Embryonic facial prominence (tissue), 1 donor: Measurements from ENCODE around the gene OR2A42.
"Not testable (repeated sequence)": the region's sequence is repeated elsewhere in the genome, so short reads cannot be mapped to it uniquely, and the experiment has no call there.

Source experiments
- DNase-seq: peaks from one replicate; pipeline ENCODE4 v3.0.0-alpha.2; 2016; ENCODE audit errors: extremely low spot score

OR2A42 gene

DNA sequence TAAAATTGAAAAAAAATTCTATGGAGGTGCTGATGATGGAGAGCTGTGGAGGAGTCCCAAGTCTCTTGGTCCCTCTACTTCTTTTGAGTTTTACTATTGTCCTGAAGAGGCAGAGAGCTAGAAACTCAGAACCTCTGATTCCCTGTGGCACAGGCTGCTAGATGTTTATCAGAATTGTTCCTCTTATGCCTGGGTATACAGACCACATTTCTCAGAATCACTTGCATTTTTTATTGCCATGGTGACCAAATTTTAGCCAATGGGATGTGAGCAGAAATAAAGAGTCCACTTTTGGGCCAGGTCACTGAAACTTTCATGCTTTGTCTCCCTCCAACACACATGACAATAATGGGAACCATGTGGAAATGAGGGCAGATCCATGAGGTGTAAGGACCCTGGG is 15.7 kb downstream of the OR2A42 start:
- DNase-seq, result not testable (repeated sequence)

DNA sequence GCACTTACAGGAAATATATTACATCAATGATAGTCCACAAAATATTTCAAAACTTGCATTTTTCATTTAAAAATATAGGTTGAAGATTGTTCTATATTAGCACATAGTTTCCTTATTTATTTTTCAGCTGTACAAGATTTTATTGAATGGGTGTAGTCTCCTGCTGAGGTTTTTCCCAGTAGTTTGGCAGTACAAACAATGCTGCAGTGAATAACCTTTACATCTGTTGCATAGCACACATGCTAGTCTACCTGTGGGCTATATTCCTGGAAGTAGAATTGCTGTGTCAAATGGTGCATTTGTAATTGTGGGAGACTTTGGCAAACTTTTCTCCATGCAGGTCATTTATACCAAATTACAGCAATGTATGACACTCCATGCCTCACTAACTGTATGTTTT is 18.9 kb downstream of the OR2A42 start:
- DNase-seq, result not testable (repeated sequence)

DNA sequence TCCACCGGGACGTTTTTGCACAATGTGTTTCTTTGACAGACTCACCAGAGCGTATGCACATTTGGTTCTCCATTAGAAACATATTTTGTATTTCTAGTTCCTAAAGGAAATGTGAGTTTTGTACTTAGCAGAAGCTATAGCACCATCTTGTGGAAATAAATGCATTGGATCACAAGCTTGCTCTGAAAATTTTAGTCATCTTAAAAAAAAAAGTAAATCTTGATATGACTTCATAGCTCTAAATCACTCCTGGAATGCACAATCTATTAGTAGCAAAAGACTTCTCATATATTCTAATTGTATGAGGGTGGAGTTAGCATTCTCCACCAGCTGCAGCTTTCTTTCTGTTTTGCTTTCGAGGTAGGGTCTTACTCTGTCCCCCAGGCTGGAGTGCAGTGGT is 20.3 kb downstream of the OR2A42 start:
- not testable (repeated sequence) for DNase-seq

DNA sequence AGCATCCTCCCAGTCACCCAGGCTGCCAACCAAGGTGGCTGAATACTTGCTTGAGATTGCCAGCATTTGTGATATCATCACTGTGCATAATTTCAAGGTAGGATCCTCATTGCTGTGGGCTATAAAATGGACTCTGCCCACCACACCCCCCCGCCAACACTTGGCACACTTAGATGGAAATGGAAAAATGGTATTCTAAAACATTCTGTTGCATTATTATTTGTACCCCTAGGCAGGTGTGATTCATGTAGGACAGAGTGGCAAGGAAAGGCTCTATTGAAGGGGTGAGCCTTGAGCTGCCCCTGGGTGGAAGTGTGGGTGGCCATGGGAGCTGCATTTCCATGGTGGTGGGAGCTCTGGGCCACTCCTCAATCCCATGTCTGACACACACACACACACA is 20.8 kb downstream of the OR2A42 start:
- not testable (repeated sequence) for DNase-seq

DNA sequence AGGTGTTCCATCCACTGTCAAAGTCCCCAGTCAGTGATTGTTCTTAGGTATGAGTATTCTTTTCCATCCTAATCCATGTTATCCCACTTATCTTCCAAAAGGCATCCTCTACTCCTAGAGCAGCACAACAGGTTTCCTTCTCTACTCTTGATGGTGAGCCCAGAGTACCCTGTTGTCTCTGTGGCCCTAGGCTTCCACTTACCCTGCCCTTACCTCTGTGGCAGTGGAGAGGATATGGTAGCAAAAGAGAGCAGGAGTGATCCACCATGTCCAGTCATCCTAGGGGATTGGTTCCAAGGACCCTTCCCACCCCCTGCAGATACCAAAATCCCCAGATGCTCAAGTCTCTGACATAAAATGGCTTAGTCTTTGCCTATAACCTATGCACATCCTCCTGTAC is 22.2 kb downstream of the OR2A42 start:
- not testable (repeated sequence) for DNase-seq

DNA sequence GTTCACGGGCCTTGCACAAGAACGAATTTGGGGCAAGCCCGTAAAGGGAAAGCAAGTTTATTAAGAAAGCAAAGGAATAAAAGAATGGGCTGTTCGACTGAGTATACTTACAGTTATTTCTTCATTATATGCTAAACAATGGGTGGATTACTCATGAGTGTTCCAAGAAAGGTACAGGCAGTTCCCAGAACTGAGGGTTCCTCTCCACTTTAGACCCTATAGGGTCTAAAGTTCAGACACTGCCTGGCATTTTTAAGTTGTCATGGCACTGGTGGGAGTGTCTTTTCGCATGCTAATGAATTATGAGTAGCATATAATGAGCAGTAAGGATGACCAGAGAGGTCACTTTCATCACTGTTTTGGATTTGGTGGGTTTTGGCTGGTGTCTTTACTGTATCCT is 34.1 kb downstream of the OR2A42 start:
- not testable (repeated sequence) for DNase-seq

DNA sequence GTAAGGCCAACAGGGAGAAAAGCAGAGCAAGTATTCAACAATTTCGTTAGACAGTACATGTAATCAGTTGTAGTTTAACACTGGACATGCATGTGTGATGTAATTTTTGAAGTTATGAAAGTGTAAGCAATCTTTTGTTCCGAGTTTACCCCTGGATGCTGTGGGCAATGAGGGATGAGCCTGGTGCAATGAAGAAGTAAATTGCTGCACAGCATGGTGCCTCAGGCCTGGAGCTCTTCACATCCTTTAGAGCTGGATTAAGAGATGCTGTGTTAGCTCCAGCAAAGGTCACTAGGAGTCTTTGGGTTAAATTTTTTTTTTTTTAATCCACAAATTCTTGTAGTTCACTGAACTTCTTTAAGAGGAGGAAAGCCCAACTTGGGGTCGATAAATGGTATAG is 36.3 kb downstream of the OR2A42 start:
- DNase-seq, result not testable (repeated sequence)

DNA sequence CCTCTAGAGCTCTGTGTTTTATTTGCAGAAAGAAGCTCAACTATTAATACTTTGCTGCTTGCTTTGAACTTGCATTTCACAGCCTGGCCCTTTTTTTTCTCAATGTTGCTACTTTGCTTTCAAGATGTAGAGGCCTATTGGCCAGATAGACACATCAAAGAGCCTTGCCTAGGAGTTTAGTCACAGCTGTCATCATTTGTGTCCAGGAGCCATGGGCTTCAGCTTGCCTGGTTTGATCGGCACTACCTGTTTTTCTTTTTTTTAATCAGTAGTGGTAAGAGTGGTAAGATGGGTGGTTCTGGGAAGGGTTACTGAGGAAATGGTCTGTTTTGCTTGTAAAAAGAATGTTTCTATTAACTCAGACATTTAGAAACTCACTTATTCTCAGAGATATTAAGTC is 37.4 kb downstream of the OR2A42 start:
- not testable (repeated sequence) for DNase-seq

DNA sequence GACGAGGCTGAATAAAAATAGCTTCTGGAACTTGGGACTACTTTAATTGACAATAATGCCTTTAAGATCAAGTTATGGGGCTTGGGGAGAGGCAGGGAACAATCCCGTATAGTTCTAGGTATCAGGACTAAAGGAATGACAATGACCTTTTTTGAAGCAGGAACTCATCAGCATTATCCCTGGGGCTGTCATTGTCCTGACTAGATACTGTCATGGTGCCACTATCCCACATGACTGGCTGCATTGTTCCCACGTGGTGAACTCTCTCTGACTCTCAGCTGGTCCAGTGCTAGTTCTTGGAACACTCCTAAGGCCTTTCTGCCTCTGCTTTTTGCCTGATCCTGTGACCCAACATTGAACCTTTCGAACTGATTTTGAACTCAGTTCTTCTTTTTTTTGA is 40.5 kb downstream of the OR2A42 start:
- DNase-seq, result not testable (repeated sequence)

DNA sequence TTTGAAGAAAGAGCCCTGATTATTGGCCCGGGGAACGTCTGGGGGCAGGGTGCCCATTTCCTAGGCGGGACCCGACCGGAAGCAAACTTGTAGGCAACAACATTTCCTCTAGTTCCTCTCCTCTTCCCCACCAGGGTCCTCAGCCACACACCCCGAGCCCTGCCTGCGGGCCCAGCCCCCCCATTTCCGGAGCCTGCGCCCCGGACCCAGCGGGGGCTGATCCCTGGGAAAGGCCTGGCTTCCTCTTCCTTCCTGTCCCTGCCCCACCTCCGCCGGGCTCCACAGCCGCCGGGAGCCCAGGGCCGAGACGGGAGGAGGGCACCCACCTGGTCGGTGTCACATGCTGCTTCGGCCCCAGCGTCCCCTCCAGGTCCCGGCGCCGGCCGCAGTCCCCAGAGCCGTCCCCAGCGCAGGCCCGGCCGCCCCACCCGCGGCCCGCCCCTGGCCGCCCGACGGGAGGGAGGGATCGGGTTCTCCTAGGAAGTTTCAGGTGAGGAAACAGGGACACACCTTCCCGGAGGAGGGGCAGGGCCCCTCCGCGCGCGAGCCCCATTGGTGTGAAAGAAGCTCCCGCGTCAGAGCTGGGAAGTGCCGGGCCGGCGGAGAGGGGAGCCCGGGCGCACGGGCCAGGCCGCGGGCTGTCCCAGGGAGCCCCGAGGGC is 44.1 kb downstream of the OR2A42 start, which contains the start of gene ARHGEF35:
Gene ARHGEF35, minus strand, starts transcription at position 622 of the 661 bp plus-strand sequence. CDS start 7,450 bp downstream, outside the sequence.
- DNase-seq, result not testable (repeated sequence)

DNA sequence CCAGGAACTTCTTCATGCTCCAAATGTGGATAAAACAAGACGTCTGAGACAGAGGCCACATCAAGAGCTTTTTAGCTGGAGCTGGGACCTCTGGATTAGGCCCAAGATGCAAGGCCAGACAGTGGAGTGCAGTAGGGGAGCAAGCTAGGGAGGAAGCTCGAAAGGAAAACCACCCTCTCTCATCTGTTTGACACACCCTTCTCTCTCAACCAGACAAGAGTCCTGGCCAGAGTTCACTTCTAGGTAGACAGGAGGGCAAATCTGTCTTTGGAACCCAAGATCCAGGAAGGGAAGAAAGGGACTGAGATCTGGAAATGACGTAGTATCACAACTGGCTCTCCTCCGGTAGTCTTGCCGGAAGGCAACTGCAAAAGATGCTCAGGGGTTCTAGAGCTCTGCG is 45.0 kb downstream of the OR2A42 start:
- DNase-seq, result not testable (repeated sequence)

DNA sequence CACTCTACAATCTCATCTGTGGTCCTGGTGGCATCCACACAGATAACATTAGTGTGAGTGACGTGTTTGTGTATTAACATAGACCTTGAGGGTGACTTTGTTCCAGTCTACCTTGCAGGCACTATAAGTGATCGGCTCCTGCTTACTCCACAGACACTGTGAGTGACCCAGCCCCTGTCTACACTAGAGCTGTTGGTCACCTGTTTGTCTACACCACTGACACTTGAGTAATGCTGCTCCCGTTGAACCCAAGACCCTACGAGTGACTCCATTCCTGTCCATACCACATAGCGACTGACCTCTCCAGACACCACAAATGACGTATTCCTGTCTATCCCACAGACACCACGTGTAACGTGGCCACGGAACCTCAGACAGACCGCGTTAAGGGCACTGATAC is 45.6 kb downstream of the OR2A42 start:
- DNase-seq, result not testable (repeated sequence)

DNA sequence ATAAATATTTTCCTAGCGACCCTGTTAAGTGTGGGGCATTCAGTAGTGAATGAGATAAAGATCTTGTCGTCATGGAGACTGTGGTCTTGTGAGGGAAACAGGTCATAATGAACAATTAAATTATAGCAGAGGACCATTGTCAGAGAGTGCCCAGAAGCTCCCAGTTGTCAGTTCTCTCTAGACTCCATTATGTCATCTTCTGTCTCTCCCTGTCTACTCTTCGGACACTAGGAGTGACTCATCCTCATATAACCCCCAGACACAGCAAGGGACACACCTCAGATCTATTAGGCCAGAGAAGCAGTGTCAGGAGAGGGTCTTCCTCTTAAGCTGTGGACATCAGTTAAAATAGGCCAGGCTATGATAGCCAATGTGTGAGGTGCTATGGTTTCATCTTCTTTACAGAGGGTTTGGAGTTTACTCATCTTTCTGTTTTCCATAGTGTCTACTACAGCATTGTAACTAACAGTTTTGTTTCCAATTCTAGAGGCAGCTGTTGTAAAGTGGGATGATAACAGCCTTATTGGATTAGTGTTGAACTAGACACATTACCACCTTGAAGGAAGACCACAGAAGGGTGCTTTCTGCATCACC is 50.7 kb downstream of the OR2A42 start:
- DNase-seq, result not testable (repeated sequence)

DNA sequence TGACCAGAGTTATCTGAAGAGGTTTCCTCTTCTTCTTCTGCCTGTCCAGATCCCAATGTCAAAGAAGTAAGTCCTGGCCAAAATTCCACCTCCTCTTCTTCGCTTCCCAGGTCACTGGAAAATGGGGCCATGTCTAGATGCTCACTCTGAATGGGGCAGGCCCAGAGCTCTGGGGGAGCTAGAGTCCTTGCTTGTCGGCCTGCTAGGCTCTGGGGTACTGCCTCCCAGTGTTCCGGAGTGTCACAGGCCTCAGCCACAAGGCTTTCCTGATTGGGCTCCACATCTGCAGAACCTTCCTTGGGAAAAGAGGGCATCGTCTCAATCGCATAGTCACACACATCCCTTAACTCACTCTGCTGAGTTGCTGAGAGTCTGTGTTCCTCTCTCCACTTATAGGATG is 51.6 kb downstream of the OR2A42 start:
- not testable (repeated sequence) for DNase-seq

DNA sequence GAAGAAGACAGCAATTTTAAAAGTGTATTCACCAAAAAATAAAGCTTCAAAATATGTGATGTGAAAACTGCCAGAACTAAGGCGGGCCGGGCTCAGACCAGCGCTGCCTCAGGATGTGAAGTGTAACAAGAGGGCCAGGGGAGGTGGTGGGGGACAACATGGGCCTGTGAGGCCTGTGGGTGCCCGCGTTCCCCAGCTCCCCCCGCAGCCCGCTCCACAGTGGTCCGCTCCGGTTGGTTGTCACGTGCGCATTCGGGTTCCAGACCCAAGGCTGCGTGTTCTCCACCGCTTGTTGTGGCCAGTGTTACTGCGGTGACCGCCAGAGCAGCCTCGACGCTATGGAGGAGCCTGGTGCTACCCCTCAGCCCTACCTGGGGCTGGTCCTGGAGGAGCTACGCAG is 56.2 kb downstream of the OR2A42 start, which contains the start of gene CTAGE4:
Gene CTAGE4, plus strand, starts transcription at position 301 of the 400 bp plus-strand sequence. Its CDS starts 38 bp downstream, at position 339.
- DNase-seq, result not testable (repeated sequence)

DNA sequence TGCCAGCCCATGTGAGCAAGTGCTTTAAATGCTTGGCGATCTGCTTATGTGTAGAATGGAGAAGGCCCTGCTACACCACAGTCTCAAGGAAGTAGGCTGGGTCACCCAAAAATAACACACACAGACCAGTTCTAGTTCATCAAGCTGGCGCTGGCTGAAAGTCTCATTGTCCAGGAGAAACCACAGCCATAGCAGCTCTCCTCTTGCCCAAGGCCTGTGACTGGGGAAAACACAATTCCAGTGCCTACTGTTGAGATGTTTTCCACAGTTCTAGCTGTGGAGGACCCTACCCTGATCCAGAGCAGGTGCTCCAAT is 60.3 kb downstream of the OR2A42 start:
- not testable (repeated sequence) for DNase-seq

DNA sequence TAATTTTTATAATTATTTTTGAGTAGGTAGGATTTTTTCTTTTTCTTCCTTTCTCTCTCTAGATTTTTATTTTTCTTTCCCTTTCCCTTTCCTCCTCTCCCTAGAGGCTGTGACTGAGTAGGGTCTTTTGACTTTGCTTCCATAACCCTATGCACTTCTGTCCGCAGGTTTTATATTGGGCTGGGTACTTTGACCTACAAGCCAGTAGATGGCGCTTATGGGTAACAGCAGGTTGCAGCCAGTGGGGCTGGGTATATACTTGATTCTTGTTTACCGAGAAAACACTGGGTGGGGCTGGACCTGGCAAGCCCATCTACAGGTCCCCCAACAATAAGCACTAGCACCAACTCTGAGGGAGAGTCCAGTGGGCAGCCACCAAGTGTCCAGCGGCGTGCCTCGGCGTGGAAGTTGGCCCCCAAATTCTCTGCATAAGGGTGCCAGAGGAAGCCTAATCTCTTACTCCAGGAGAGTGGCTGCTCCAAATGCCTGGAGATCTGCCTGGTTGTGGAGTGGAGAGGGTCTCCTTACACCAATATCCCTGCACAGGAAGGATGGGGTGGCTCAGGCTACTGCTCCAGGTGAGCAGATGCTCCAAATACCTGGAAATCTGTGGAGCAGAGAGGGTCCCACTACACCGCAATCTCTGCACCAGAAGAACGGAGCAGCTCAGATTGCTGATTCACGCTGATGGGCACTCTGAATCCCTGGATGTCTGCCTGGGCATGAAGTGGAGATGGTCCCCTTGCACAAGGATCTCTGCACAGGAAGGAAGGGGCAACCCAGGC is 60.8 kb downstream of the OR2A42 start:
- DNase-seq, result not testable (repeated sequence)
